OCI-LY7 (cell line): ENCODE data around the gene BRD1. TPM values are rescaled to one million over a fixed set of nuclear protein-coding genes. Genes with fewer than 3 reads are reported as not detected.

Experiments
- BruUV-seq: library from RNA; stranded (reverse); fragments of 400-500 nt; replicated peaks from 2 replicates; lab custom pipeline; 2021; lab: Mats Ljungman, UMichigan
- CTCF ChIA-PET: fragments of 300-600 bp; sonication (Branson Sonifier 250); formaldehyde crosslinking; loops from one replicate; lab custom pipeline; 2022; ENCODE audit warnings: antibody characterized with exemption; ENCODE audit not compliant: unreplicated experiment; lab: Charles Lee
- POLR2A ChIA-PET: fragments of 300-600 bp; sonication (Branson Sonifier 250); formaldehyde crosslinking; loops from one replicate; lab custom pipeline; 2022; ENCODE audit warnings: antibody characterized with exemption; lab: Charles Lee
- DNase-seq: peaks from one replicate; pipeline ENCODE4 v3.0.0-alpha.2; 2015; ENCODE audit warnings: low spot score
- H2AFZ ChIP-seq: fragments of 200-600 bp; sonication (generic), shearing (Covaris generic); 2 replicates; pipeline ENCODE4 v1.6.1; 2014; ENCODE audit warnings: mild to moderate bottlenecking, antibody characterized with exemption, low read length, moderate library complexity
- H3K27ac ChIP-seq: fragments of 200-600 bp; sonication (generic); 2 replicates; pipeline ENCODE4 v1.5.1; 2014; ENCODE audit warnings: mixed run types, low read depth, mild to moderate bottlenecking, moderate library complexity, low read length, inconsistent platforms; ENCODE audit not compliant: poor library complexity, severe bottlenecking
- H3K36me3 ChIP-seq: fragments of 200-600 bp; sonication (generic); 2 replicates; pipeline ENCODE4 v1.6.1; 2014; ENCODE audit warnings: mild to moderate bottlenecking, antibody characterized with exemption, low read length, moderate library complexity, mixed read lengths; ENCODE audit not compliant: insufficient read depth
- H3K4me1 ChIP-seq: fragments of 200-600 bp; sonication (generic); 2 replicates; pipeline ENCODE4 v1.5.1; 2014; ENCODE audit warnings: mild to moderate bottlenecking, low read length; ENCODE audit not compliant: insufficient read depth, poor library complexity, severe bottlenecking
- H3K4me2 ChIP-seq: fragments of 200-600 bp; sonication (generic); 2 replicates; pipeline ENCODE4 v1.6.1; 2014; ENCODE audit warnings: mild to moderate bottlenecking, low read length
- H3K4me3 ChIP-seq: fragments of 200-600 bp; sonication (generic); 2 replicates; pipeline ENCODE4 v1.5.1; 2014; ENCODE audit warnings: mild to moderate bottlenecking, low read depth, low read length; ENCODE audit not compliant: poor library complexity, severe bottlenecking
- H3K79me2 ChIP-seq: fragments of 200-600 bp; sonication (generic); 2 replicates; pipeline ENCODE4 v1.6.1; 2016; ENCODE audit warnings: low read depth, mild to moderate bottlenecking, low read length, moderate library complexity, mixed read lengths; ENCODE audit not compliant: insufficient read depth
- H3K9me2 ChIP-seq: fragments of 200-600 bp; sonication (generic); 2 replicates; pipeline ENCODE4 v1.6.1; 2016; ENCODE audit warnings: mild to moderate bottlenecking, low read length, mixed read lengths; ENCODE audit not compliant: insufficient read depth
- H3K9me3 ChIP-seq: fragments of 200-600 bp; sonication (generic); 2 replicates; pipeline ENCODE4 v1.6.1; 2014; ENCODE audit warnings: mild to moderate bottlenecking, mixed run types, low read length, mixed read lengths
- H4K20me1 ChIP-seq: fragments of 200-600 bp; sonication (generic); 2 replicates; pipeline ENCODE4 v1.6.1; 2014; ENCODE audit warnings: mild to moderate bottlenecking, antibody characterized with exemption, low read length, moderate library complexity, mixed read lengths; ENCODE audit not compliant: insufficient read depth
- CTCF ChIP-seq: fragments of 200-600 bp; sonication (generic); conservative IDR thresholded peaks from 2 replicates; pipeline ENCODE4 v1.5.1; 2014; ENCODE audit warnings: mild to moderate bottlenecking, antibody characterized with exemption, low read length, moderate library complexity, mixed read lengths
- EZH2phosphoT487 ChIP-seq: fragments of 200-600 bp; sonication (generic); IDR thresholded peaks from 2 replicates; pipeline ENCODE4 v1.6.1; 2018; ENCODE audit warnings: low read depth, borderline replicate concordance, mild to moderate bottlenecking, mixed run types, antibody characterized with exemption, low read length, moderate library complexity, mixed read lengths
- intact Hi-C: fragments of 100-400 bp; cut with micrococcal nuclease; formaldehyde crosslinking; loops from one replicate; pipeline ENCODE4 v1.10.0; 2022; ENCODE audit not compliant: unreplicated experiment
- total RNA-seq, 2 experiments: library from RNA; depleted of rRNA in 1 of 2; stranded (reverse); fragments of >200 nt in 1 of 2; shearing (Covaris generic) in 1 of 2; gene quantifications; 2 replicates each; pipeline ENCODE4 v1.2.3, GENCODE V29; 2014 to 2022

Gene BRD1
- total RNA-seq, 2 experiments from 2014 or later = 38.1 to 46.6 TPM

- Histone ChIP-seq H3K27ac (no peak overlapping the region), H3K79me2 (no peaks in the 10 kb centered on the region), H3K9me2 (no peaks in the 10 kb centered on the region), H3K36me3 (peaks cover 1% of the 10 kb centered on the region; the same call in 1 of the 2 replicates), H3K4me2 (no peak overlapping the region), H4K20me1 (no peaks in the 10 kb centered on the region), H3K4me1 (no peaks in the 10 kb centered on the region), H2AFZ (no peak overlapping the region), H3K9me3 (peaks cover 11% of the 10 kb centered on the region; the same call in 1 of the 2 replicates), H3K4me3 (no peak overlapping the region)
- ChIA-PET POLR2A (interaction anchor here (0.6 to 1.5 kb wide), 2 partner anchors 158 to 356 kb away, joined by 3 read pairs; no protein-coding TSS in a partner anchor), CTCF (no interaction called here)
- no TSS peak for BruUV-seq
- DNase-seq = peak; percentile 72
- intact Hi-C loops = loop anchor here (1.0 to 2.0 kb wide), 2 partner anchors 158 to 263 kb away; no protein-coding TSS in a partner anchor
- TF ChIP-seq EZH2phosphoT487 (no peak), CTCF (peak; percentile 98)
Observed at GRCh38 chr22:49767355-49768062, 60.2 kb downstream of the BRD1 start.

GRCh38 chr22:49765951-49766350 is 61.7 kb downstream of the BRD1 start:
- BruUV-seq = no TSS peak

More at GRCh38 chr22:49765951-49766350, 61.7 kb downstream of the BRD1 start:
- H3K4me1 ChIP-seq = peaks cover 13% of the 10 kb centered on the region
- intact Hi-C loops = loop anchor here (2.0 kb wide), 1 partner anchor 265 kb away; no protein-coding TSS in a partner anchor
- no peak overlapping the region for H2AFZ ChIP-seq
- no peaks in the 10 kb centered on the region for H3K36me3 ChIP-seq
- no peak overlapping the region for H3K4me2 ChIP-seq
- TF ChIP-seq EZH2phosphoT487 = no peak
- no peak for TF ChIP-seq CTCF
- H3K9me3 ChIP-seq = peaks cover 11% of the 10 kb centered on the region; the same call in 1 of the 2 replicates
- CTCF ChIA-PET = no interaction called here
- H3K4me3 ChIP-seq = no peak overlapping the region
- no peaks in the 10 kb centered on the region for H4K20me1 ChIP-seq
- no peak for DNase-seq
- no peaks in the 10 kb centered on the region for H3K9me2 ChIP-seq
- POLR2A ChIA-PET = no interaction called here
- no peaks in the 10 kb centered on the region for H3K79me2 ChIP-seq
- no peak overlapping the region for H3K27ac ChIP-seq
